MM.1S (cell line): ENCODE measurements around the gene SF3A2.
A peak's percentile ranks its signal among the peaks of the same experiment; 100 is the strongest.

ENCODE experiments used
- DNase-seq: peaks from one replicate; pipeline ENCODE4 v3.0.0-alpha.2; 2015
- H2AFZ ChIP-seq: fragments of 300-600 bp; sonication (generic); 2 replicates; pipeline ENCODE4 v1.6.0; 2016; ENCODE audit warnings: antibody characterized with exemption, low read length
- H3F3A ChIP-seq: fragments of 300-600 bp; sonication (generic); 2 replicates; pipeline ENCODE4 v1.6.1; 2016; ENCODE audit warnings: mild to moderate bottlenecking, antibody characterized with exemption, low read length, moderate library complexity, mixed read lengths; ENCODE audit not compliant: insufficient read depth
- H3K27ac ChIP-seq: fragments of 300-600 bp; sonication (generic); 2 replicates; pipeline ENCODE4 v1.5.1; 2016; ENCODE audit warnings: mild to moderate bottlenecking, low read length
- H3K27me3 ChIP-seq: fragments of 300-600 bp; sonication (generic); replicated peaks from 2 replicates; pipeline ENCODE4 v1.6.0; 2016; ENCODE audit warnings: low read length; ENCODE audit not compliant: insufficient read depth
- H3K36me3 ChIP-seq: fragments of 300-600 bp; sonication (generic); replicated peaks from 2 replicates; pipeline ENCODE4 v1.6.1; 2016; ENCODE audit warnings: mild to moderate bottlenecking, low read length, mixed read lengths; ENCODE audit not compliant: insufficient read depth
- H3K4me1 ChIP-seq: fragments of 300-600 bp; sonication (generic); 2 replicates; pipeline ENCODE4 v1.6.1; 2016; ENCODE audit warnings: low read length, mixed read lengths
- H3K4me2 ChIP-seq: fragments of 300-600 bp; sonication (generic); 2 replicates; pipeline ENCODE4 v1.6.0; 2016; ENCODE audit warnings: low read depth, low read length
- H3K4me3 ChIP-seq: fragments of 300-600 bp; sonication (generic); 2 replicates; pipeline ENCODE4 v1.5.1; 2016; ENCODE audit warnings: low read length, mixed read lengths
- H3K79me2 ChIP-seq: fragments of 300-600 bp; sonication (generic); 2 replicates; pipeline ENCODE4 v1.6.1; 2016; ENCODE audit warnings: mixed run types, low read length, mixed read lengths
- H3K9ac ChIP-seq: fragments of 300-600 bp; sonication (generic); 2 replicates; pipeline ENCODE4 v1.6.1; 2016; ENCODE audit warnings: low read length, mixed read lengths
- H3K9me2 ChIP-seq: fragments of 300-600 bp; sonication (generic); replicated peaks from 2 replicates; pipeline ENCODE4 v1.6.1; 2016; ENCODE audit warnings: mild to moderate bottlenecking, low read length, mixed read lengths; ENCODE audit not compliant: insufficient read depth
- H3K9me3 ChIP-seq: fragments of 300-600 bp; sonication (generic); replicated peaks from 2 replicates; pipeline ENCODE4 v1.6.1; 2016; ENCODE audit warnings: mild to moderate bottlenecking, low read length, mixed read lengths; ENCODE audit not compliant: insufficient read depth
- H4K20me1 ChIP-seq: fragments of 300-600 bp; sonication (generic); 2 replicates; pipeline ENCODE4 v1.6.1; 2016; ENCODE audit warnings: mild to moderate bottlenecking, low read length, moderate library complexity, mixed read lengths; ENCODE audit not compliant: insufficient read depth
- CTCF ChIP-seq: fragments of 300-600 bp; sonication (generic); IDR thresholded peaks from 2 replicates; pipeline ENCODE4 v1.5.1; 2016; ENCODE audit warnings: antibody characterized with exemption, low read length, mixed read lengths
- EZH2 ChIP-seq: fragments of 300-600 bp; sonication (generic); optimal IDR thresholded peaks from 2 replicates; pipeline ENCODE3; 2017; ENCODE audit warnings: low read depth, mild to moderate bottlenecking, antibody characterized with exemption, low read length, mixed read lengths
- EZH2phosphoT487 ChIP-seq: fragments of 300-600 bp; sonication (generic); IDR thresholded peaks from 2 replicates; pipeline ENCODE4 v1.6.1; 2018; ENCODE audit warnings: antibody characterized with exemption, low read length

SF3A2 gene

GRCh38 chr19:2234996-2235380, 1.6 kb upstream of the SF3A2 start:
- H3K4me2 ChIP-seq, result peak overlapping the region; percentile 83
- peaks cover 93% of the 10 kb centered on the region for H3K79me2 ChIP-seq
- TF ChIP-seq CTCF, result no peak
- TF ChIP-seq EZH2phosphoT487, result no peak
- TF ChIP-seq EZH2, result no peak
- 0 out of 2 replicates have a peak, but pooled peaks cover 6% of the 10 kb centered on the region for H3K36me3 ChIP-seq
- no peak overlapping the region for H2AFZ ChIP-seq
- H3K27me3 ChIP-seq, result no peaks in the 10 kb centered on the region
- H3K4me3 ChIP-seq, result peak overlapping the region; percentile 89
- no peaks in the 10 kb centered on the region for H3K9me2 ChIP-seq
- peak overlapping the region; percentile 36; the same call in 1 of the 2 replicates for H3K27ac ChIP-seq
- DNase-seq, result no peak
- H3K9ac ChIP-seq, result peak overlapping the region; percentile 92
- H4K20me1 ChIP-seq, result peaks cover 17% of the 10 kb centered on the region
- no peaks in the 10 kb centered on the region for H3K9me3 ChIP-seq
- H3K4me1 ChIP-seq, result peaks cover 14% of the 10 kb centered on the region; the same call in 1 of the 2 replicates
- peaks cover 58% of the 10 kb centered on the region for H3F3A ChIP-seq

- 0 out of 2 replicates have a peak, but pooled peaks cover 3% of the 10 kb centered on the region for H3K36me3 ChIP-seq
- H3K79me2 ChIP-seq, result peaks cover 94% of the 10 kb centered on the region
- H3K27me3 ChIP-seq, result no peaks in the 10 kb centered on the region
- H3K27ac ChIP-seq, result peak overlapping the region; percentile 36; the same call in 1 of the 2 replicates
- peak overlapping the region; percentile 92 for H3K9ac ChIP-seq
- peaks cover 16% of the 10 kb centered on the region; the same call in 1 of the 2 replicates for H3K4me1 ChIP-seq
- H3K9me3 ChIP-seq, result no peaks in the 10 kb centered on the region
- H4K20me1 ChIP-seq, result peaks cover 22% of the 10 kb centered on the region
- H3F3A ChIP-seq, result peaks cover 52% of the 10 kb centered on the region
- peak; percentile 44 for DNase-seq
- peak overlapping the region; percentile 83 for H3K4me2 ChIP-seq
- TF ChIP-seq CTCF (no peak), EZH2 (no peak), EZH2phosphoT487 (no peak)
- no peaks in the 10 kb centered on the region for H3K9me2 ChIP-seq
- 0 out of 2 replicates have a peak overlapping the region, but pooled peaks have one; percentile 13 for H2AFZ ChIP-seq
- H3K4me3 ChIP-seq, result peak overlapping the region; percentile 89
These were observed 1.1 kb upstream of the SF3A2 start for GRCh38 chr19:2235381-2236063.

GRCh38 chr19:2236064-2236313, 635 bp upstream of the SF3A2 start:
- H3K36me3 ChIP-seq, result 0 out of 2 replicates have a peak, but pooled peaks cover 3% of the 10 kb centered on the region
- H3K4me1 ChIP-seq, result peaks cover 20% of the 10 kb centered on the region; the same call in 1 of the 2 replicates
- H3K9me3 ChIP-seq, result no peaks in the 10 kb centered on the region
- TF ChIP-seq EZH2phosphoT487, result no peak
- no peak for TF ChIP-seq CTCF
- no peak for TF ChIP-seq EZH2
- H4K20me1 ChIP-seq, result peaks cover 27% of the 10 kb centered on the region
- peak overlapping the region; percentile 92 for H3K9ac ChIP-seq
- H3K9me2 ChIP-seq, result no peaks in the 10 kb centered on the region
- no peak for DNase-seq
- H3K79me2 ChIP-seq, result peaks cover 95% of the 10 kb centered on the region
- H3K4me3 ChIP-seq, result peak overlapping the region; percentile 89
- no peaks in the 10 kb centered on the region for H3K27me3 ChIP-seq
- H3K4me2 ChIP-seq, result no peak overlapping the region; the same call in 1 of the 2 replicates
- H2AFZ ChIP-seq, result no peak overlapping the region
- peak overlapping the region; percentile 36; the same call in 1 of the 2 replicates for H3K27ac ChIP-seq
- peaks cover 48% of the 10 kb centered on the region for H3F3A ChIP-seq
